Measurements from ENCODE around the gene WRAP73.

Gene WRAP73

GRCh38 chr1:3644273-3644672 is 5.6 kb downstream of the WRAP73 start:
- DNase-seq, result no peak

DNA sequence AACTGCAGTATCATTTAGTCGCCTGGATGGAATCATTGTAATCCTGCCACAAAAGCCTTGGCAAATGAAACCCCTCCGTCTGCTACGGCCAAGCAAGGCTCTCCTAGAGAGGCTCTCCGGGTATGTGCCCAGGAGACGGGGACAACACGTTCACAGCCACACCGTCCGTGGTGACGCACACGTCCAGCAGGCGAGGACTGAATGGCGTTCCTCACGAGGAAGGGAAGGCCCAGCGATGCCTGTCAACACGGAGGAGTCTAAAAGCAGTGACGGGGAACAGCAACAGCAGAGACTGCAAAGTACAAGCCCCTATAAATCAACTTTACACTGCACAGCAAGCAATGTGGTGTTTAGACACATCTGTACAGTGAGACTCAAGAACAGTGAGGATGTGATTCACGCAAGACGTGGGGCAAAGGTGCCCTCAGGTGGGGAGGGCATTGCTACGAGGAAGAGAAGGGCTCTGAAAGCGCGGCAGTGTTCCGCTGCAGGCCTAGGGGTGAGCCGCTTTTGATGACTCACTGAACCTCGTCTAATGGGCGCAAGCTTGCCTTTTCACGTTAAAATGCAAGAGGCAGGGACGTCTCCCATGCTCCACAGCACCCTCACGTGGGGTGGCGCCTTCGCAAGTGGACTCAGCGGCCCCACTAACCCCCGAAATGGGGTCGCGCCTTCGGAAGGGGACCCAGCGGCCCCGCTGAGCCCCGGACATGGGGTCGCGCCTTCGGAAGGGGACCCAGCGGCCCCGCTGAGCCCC is 6.8 kb downstream of the WRAP73 start:
- no peak for DNase-seq

DNA sequence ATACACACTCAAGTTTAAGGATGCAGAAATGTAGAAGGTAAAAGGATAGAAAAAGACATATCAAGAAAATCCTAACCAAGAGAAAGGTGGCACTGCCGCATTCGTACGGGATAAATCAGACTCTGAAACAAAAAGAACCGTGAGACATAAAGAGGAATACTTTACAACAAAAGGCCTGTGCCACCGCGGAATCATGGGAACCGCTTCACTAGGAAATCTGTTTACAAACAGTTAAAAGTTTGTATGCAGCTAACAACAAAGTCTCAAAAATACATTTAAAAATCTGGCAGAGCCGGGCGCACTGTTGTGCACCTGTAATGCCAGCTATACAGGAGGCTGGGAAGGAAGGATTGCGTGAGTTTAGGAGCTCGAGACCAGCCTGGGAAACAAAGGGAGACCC is 8.1 kb downstream of the WRAP73 start:
- no peak for DNase-seq

DNA sequence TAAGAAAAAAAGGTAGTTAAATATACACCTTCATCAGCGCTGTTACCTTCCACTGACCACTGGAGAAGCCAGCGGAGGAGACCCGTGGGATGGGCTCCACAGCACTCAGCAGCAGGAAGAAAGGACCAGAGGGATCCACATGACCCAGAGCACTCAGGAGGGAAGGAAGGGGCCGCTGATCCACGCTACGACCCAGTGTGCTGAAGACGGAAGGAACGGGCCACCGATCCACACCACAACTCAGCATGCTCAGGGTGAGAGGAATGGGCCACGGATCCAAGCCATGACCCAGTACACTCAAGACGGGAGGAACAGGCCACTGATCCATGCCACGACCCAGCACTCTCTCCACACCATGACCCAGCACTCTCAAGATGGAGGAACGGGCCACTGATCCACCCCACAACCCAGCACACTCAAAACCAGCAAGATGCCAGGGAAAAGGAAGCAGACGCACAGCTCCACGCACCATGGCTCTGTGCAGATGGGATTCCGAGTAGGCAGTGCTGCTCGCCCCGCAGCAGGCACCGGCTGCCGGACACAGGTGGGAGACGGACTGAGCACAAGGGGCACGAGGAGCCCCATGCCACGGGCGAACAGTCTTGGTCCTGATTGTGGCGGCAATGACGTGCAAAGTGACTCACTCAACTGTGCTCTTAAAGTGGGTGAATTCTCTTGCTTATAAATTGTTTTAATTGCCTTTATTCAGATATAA is 8.7 kb downstream of the WRAP73 start:
- DNase-seq, result no peak

DNA sequence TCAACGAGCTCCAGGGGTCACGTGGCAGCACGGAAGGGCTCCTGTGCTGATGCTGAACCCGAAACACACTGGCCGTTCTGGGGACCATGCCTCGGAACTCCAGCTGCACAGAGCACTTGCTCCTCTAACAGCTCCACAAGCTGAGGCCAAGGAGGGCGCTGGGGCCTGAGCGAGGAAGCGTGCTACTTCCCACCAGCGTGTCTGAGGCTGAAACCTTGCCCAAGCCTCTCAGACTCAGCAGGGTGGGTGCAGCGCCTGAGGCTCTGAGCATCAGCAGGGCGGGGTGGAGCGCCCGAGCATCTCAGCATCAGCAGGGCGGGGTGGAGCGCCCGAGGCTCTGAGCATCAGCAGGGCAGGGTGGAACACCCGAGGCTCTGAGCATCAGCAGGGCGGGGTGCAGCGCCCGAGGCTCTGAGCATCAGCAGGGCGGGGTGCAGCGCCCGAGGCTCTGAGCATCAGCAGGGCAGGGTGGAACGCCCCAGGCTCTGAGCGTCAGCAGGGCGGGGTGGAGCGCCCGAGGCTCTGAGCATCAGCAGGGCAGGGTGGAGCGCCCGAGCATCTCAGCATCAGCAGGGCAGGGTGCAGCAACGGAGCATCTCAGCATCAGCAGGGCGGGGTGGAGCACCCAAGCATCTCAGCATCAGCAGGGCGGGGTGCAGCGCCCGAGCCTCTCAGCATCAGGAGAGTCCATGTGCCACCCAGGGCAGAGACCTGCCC is 9.6 kb downstream of the WRAP73 start:
- DNase-seq, result no peak

GRCh38 chr1:3639397-3639911 is 10.4 kb downstream of the WRAP73 start:
- DNase-seq, result no peak

- DNase-seq, result no peak
These were observed 11.2 kb downstream of the WRAP73 start for GRCh38 chr1:3638676-3639075.

DNA sequence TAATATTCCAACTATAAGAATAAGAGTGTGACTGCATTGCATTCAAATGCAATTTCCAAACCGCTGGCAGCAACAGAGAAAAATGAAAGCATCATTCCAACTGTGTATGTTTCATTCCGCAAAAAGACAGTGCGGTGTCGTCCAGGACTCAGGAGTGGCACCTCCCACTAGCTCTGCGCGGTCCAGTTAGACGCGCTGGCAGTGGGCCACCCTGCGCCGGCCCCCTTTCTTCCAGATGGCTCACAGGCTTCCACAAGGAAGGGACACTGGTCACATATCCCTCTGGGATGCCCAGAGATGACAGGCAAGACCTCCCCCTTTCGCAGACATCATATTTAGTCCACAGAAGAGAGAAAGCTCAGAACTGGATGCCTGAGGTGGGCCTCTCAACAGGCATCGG is 11.9 kb downstream of the WRAP73 start:
- DNase-seq, result no peak

GRCh38 chr1:3636531-3636930 is 13.4 kb downstream of the WRAP73 start:
- DNase-seq, result no peak

- no peak for DNase-seq
These were observed 13.8 kb downstream of the WRAP73 start for GRCh38 chr1:3636080-3636479.

DNA sequence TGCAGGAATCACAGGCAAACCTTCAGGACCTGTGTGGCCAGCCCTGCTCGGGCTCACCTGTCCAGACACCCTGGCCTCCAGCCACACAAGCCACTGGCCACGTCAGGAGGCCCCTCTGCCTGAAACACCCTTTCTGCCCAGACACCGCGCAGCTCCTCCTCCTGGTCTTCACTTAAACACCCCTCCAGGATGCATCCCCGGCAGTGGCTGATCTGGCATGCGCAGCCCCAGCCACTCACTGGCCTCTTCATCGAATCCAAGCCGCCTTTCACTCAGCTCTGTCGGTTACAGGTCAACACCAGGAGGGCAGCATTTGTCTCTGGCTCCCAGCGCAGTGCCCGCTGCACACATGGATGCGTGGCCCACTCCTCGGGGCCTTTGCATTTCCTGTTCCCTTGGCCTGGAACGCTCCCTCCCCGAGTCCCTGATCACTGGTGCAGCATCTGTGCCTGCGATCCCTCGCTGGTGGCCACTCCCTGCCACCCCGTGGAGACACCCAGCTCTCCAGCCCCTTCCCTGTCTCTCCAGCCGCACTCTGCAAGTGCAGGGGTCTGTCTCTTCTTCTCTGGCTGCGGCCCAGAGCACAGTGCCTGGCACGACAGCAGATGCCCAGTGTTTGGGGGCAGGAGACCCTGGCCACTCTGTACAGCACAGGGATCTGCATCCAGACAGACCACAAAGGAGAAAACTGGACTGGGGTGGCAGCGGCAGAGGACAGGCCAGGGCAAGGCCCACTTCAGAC is 15.7 kb downstream of the WRAP73 start:
- DNase-seq, result no peak

DNA sequence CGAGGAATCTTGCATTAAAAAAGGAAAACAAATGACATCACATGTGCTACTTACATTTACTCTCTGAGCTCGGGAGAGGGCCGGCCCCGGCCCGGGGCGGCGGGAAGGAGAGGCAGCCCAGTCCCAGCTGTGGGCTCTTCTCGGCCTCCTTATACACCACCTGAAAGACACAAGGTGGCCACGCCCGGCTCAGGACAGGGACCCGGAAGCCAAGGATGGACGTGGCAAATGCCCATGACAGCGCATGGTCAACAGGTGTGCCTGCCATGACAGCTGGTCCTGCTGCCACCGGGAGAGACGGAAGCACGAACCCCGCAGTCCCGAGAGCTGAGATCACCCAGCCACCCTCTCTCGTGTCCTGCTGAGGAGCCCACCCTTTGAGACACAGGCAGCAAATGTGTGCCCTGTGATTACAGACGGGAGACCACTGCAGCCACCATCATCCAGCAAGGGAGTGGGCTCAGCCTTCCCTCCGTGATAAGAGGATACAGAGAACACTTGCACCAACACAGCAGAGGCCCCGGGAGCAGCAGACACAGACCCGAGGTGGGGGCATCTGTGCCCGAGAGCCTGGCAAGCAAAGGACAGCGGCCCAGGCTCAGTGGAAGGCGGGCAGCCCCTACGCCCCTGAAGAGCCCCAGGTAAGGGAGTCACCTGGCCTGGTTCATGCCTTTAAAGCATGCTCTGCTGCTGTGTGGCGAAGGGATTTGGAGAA is 16.4 kb downstream of the WRAP73 start:
- DNase-seq, result no peak

GRCh38 chr1:3632716-3633343 is 17.1 kb downstream of the WRAP73 start:
- no peak for DNase-seq

DNA sequence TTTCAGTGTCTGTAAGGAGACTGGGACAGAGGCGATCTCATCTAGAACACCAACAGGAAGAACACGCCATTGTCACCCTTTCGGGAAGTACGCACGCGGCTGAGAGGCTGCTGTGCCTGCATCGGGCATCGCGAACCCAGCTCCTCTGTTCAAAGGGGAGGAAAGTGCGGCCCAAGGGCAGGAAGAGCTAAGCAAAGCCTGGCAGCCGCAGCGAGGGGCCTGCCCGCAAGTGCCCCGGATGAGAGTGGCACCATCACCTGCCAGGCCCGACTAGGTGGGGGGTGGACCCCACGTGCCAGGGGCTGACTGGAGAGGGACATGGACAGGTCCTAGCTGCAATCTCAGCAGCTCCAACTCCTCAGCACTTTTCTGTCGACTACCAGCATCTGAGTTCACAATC is 17.6 kb downstream of the WRAP73 start:
- no peak for DNase-seq

GRCh38 chr1:3631320-3632260 is 18.3 kb downstream of the WRAP73 start:
- DNase-seq, result no peak

GRCh38 chr1:3630914-3631313 is 19.0 kb downstream of the WRAP73 start:
- DNase-seq, result no peak

- DNase-seq, result no peak
These were observed 19.7 kb downstream of the WRAP73 start for GRCh38 chr1:3630161-3630611.

DNA sequence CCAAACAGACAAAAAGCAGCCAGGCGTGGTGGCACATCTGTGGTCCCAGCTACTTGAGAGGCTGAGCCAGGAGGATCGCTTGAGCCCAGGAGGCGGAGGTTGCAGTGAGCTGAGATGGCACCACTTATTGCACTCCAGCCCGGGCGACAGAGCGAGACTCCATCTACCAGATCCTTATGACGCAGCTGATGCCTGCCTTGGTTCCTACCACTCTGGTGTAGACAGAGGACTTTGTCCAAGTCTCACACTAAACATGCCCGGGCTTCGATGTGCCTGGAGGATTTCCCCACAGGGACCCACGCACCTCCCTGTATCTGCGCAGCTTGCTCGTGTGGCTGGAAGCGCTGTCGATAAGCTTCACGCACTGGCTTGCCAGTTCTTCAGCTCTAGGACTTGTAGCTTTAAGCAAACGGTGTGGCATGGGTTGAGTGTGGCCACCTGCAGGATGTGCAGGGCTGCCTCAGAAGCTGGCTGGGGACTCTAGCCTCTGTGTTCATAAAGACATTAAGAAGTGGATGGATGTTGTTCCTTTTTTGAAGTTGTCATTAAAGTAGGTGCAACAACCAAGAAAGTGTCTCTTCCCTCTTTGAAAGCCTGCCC is 20.2 kb downstream of the WRAP73 start:
- DNase-seq, result no peak

GRCh38 chr1:3628445-3628844 is 21.5 kb downstream of the WRAP73 start:
- DNase-seq, result no peak

Data from NK-92 treated with Interleukin-12 subunit alpha and Interleukin-12 subunit beta, amount 100 ng/mL, for 24 hours (cell line).